ENCODE measurements around the gene PLEKHM3.

DNA sequence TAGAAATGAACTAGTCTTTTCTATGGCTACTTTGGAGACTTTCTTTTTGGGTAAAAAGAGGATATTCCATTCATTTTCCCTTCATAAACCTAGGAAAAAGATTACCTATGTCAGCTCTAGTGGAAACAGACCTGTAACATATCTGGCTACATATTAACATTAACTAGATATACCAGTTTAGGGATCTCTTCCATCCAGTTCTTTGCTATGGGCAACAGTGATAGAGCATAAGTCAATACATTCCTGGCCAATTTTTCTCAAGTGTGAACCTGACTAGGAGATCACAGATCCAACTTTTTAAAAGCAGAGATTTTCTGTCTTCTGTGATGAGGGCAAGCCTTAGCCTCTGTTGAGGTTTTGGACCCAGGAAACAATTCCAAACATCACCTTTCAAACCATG lies 34.5 kb downstream of the PLEKHM3 start:
- TF ChIP-seq, protein P1, sequence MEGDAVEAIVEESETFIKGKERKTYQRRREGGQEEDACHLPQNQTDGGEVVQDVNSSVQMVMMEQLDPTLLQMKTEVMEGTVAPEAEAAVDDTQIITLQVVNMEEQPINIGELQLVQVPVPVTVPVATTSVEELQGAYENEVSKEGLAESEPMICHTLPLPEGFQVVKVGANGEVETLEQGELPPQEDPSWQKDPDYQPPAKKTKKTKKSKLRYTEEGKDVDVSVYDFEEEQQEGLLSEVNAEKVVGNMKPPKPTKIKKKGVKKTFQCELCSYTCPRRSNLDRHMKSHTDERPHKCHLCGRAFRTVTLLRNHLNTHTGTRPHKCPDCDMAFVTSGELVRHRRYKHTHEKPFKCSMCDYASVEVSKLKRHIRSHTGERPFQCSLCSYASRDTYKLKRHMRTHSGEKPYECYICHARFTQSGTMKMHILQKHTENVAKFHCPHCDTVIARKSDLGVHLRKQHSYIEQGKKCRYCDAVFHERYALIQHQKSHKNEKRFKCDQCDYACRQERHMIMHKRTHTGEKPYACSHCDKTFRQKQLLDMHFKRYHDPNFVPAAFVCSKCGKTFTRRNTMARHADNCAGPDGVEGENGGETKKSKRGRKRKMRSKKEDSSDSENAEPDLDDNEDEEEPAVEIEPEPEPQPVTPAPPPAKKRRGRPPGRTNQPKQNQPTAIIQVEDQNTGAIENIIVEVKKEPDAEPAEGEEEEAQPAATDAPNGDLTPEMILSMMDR (IDR thresholded peaks at IDR 0.05) = no peak
- TF ChIP-seq POLR2A (IDR thresholded peaks at IDR 0.05) = no peak
